ENCODE data around the gene MTCH1.

MTCH1 gene

GRCh38 chr6:36989264-36989663, 3.3 kb upstream of the MTCH1 start:
- DNase-seq: no peak

DNA sequence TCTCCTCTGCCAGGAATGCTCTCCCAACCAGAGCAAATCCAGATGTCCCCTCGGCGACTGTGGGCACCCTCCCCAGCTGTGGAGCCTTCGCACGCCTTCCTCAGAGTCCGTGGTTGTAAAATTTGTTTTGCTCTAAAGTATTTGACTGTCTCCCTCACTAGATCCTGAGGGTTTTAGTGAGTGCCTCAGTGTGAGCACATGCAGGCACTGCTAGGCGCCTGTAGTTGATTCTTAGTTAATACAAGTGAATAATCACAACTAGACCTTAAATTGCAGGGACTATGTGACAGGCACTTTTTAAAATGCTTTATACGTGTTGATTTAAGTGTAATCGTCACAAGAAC, 680 bp upstream of the MTCH1 start:
- peak in 1 of 2 experiments; percentile 29 for DNase-seq

- DNase-seq: no peak
Measured at GRCh38 chr6:36985417-36985807, 584 bp downstream of the MTCH1 start.

- DNase-seq: peak in 1 of 2 experiments; percentile 41
Measured at GRCh38 chr6:36984581-36985416, 1.2 kb downstream of the MTCH1 start.

DNA sequence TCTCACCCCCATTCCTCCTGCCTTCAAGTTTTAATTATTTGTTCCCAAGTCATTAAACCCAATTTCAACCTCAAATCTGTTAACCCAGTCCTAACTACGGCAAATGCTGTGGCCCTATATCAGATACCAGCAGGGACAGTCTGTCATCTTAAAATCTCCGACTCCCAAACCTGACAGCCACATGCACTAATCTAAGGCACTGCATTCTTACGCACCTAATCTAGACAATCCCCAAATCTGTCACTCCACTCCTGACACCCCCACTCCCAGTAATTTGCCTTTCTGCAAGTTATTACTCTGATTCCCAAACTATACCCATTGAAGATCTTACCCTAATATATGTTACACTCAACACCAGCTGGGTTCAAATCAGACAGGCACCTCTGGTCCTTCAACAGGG, 2.5 kb downstream of the MTCH1 start:
- DNase-seq: no peak

DNA sequence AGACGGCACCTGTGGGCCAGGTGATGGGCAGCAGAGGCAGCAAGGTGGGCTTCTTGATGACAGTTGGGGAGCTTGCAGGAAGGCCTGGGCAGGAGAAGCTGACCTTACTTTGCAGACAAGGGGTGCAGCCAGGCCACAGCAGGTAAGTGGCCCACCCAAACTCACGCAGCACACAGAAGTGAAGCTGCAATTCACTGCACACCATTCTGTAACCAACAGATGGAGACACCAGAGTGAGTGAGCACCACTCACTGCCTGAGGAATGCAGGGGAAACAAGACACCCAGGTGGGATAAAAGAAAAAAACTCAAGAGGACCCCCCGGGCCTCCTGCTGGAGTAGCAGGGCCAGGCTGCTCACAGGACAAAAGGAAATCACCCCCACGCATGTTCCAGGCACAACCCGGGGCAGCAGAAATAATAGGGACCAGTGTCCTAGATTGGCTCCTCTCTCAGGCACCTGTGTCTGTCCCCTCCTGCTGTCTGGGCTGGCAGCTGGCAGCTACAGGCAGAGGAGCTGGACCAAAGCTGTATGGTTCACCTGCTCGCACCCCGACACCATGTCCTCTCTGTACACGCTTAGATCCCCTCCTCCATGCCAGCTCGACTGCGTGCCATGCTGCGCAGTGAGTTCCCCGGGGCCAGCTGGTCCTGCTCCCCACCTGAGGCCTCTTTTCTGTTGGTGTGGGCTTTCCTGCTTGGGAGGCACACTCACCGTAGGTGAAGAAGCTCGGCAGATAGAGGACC, 4.9 kb downstream of the MTCH1 start:
- DNase-seq: no peak

GRCh38 chr6:36980129-36980528, 5.9 kb downstream of the MTCH1 start:
- DNase-seq: no peak

DNA sequence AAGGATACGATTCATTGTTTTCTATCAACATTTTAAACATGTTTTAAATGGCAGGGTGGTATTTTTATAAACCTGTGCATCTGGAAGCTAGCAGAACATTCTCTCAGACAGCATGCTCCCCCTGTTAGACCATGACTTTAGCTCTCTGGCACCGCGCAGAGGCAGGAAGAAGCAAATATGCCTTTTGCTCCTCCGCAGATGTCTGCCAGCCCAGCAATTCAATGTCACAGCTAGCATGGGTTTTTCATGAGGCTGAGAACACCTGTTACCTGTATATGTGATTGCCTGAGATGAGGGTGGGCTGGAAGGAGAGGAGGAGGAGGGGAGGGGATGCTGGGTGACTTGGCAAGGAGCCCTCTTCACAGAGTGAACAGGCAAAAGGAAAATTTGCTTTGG, 6.7 kb downstream of the MTCH1 start:
- peak in 1 of 2 experiments; percentile 58 for DNase-seq

DNA sequence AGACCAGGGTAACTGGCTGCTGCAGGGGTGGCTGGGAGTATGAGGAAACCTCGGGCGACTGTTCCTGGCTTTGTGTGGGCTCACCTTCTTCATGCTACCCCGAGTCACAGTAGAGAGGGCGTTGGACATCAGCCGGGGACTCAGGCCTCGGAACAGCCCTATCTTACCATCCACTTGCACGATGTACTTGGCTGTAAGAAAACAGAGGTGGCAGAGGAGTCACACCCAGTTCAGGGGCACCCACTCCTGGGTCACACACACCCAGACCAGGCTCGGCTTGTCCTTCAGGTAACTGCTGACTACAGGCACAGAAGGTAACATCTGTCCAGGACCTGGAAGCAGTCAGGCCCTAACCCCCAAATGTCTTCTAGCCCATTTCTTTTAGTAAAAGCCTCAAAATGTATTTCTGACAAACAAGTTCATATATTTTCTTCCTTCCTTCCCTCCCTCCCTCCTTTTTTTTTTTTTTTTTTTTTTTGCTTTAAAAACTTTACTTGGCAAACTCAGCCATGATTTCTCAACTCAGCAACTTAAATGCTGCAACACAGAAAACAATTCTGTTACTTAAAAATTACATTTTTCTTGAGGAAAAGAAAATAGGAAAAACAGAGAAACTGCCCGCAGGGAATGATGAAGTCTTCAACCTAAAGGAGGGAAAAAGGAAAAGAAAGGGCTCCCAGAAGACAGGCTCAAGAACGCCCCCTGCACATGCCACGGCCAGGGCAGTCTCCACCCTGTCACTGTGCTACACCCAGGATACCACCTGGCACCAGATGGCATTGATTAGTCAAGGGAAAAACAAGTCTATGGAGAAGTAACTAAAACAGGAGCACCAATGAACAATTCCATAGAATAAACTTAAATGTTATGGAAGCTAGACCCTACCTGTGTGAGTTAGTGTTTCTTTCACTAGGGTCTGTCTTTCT, 7.3 kb downstream of the MTCH1 start:
- DNase-seq: no peak

GRCh38 chr6:36977470-36977941, 8.5 kb downstream of the MTCH1 start:
- DNase-seq: peak in 1 of 2 experiments; percentile 36

- no peak for DNase-seq
Measured at GRCh38 chr6:36976931-36977330, 9.1 kb downstream of the MTCH1 start.

- DNase-seq: no peak
Measured at GRCh38 chr6:36976509-36976908, 9.5 kb downstream of the MTCH1 start.

GRCh38 chr6:36976007-36976264, 10.1 kb downstream of the MTCH1 start:
- DNase-seq: no peak

DNA sequence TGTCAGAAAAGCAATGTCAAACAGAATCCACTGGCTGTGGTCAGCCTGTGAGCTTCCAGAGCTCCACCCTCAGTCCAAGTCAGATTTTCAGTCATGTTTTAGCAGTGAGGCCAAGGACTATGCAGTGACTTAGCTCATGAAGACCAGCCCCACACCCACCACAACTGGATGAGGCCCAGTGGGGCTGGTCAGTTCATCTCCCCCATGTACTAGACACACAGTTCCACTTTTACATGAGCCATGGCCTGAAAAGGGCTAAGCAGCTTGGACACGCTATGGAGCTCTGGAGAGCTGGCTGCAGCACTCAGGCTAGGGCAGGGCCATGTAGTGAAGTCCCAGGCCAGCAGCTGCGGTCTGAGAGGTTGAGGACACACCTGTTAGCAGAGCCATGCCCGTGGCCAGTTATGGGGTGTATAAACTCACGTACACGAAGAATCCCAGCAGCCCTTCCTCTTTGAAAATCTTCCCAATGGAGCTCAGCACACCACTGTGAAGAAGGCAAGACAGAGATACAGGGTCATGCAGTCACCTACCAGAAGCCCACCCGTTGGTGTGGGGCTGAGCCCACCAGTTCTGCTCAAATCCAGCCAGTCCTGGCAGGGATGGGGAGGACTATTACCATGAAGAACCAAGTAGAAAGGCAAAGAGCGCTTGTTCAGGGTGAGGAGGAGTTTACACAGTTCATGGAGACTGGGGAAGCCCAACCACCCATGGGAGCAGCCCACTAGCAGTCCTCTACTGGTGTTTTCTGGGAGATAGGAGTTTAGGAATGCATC, 10.6 kb downstream of the MTCH1 start:
- DNase-seq: no peak

GRCh38 chr6:36973647-36974046, 12.3 kb downstream of the MTCH1 start:
- no peak for DNase-seq

- no peak for DNase-seq
Measured at GRCh38 chr6:36973190-36973589, 12.8 kb downstream of the MTCH1 start.

DNA sequence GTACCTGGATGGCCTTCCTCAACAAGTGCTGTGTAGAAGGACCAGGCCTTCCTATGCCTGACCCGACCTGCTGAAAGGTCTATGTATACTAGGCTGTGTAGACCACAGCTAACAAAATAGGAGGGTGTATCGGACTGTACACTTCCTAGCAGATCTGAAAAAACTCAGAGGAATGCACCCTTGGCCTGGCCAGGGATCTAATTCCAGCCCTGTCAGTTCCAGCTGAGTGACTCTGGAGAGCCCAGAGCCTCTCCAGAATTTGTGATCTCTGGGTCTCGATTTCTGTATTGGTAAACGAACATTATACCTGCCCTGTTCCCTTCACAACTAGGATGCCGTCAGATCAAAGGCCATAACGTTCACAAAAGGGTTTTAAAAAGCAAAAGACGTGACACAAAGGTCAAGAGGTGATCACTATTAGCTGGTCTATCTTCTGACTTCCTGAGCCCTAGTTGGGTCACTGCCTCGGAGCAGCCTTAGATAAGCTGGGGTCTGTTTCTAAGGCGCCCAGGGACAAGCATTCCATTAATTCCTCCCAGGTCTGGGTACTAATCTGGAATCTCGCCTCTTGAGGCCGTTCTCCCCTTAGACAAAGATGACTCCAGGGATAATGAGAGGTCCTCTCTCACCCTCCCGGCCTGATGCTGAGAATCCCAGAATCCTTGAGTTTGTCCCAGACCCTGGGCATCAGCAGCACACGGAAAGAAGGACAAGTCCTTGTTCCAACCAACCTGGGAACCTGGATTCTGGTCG, 13.9 kb downstream of the MTCH1 start:
- DNase-seq: no peak

- no peak for DNase-seq
Measured at GRCh38 chr6:36970892-36971842, 14.8 kb downstream of the MTCH1 start.

- no peak for DNase-seq
Measured at GRCh38 chr6:36969988-36970891, 15.8 kb downstream of the MTCH1 start.

Data from NCI-H526 (cell line).